NCI-H128 (cell line): ENCODE measurements around the gene SLC39A12.
"Not testable (repeated sequence)": the region's sequence is repeated elsewhere in the genome, so short reads cannot be mapped to it uniquely, and the experiment has no call there.

Experiments
- DNase-seq: peaks from one replicate; lab custom pipeline; 2025; ENCODE audit not compliant: unreplicated experiment; lab: John Stamatoyannopoulos, UW

The SLC39A12 gene

DNA sequence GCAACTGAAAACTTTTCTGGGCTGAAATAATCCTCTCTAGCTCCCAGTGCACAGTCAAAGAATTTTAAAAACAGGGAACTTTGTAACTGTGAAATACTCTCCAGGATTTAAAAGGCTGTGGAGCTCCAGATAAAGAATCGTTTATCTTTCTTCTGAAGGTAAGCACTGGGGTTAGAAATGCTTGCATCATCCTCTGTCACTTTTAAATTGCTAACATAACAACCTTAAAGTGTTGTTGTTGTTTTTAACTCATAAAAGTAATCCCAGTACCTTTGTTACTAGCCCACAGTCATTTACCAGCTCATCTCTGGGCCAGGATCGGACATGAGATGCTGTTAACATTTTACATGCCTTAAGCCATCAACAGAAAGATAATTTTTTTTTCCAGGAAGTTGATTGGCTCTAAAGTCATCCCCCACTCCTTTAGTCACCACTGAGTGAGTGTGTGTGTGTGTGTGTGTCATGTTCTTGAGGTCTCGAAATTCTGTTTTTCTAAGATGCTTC, at the start of gene SLC39A12:
Gene SLC39A12 (plus strand): TSS at position 51 of the 504 bp plus-strand sequence. CDS start 1,359 bp downstream, outside the sequence.
- DNase-seq: no peak

DNA sequence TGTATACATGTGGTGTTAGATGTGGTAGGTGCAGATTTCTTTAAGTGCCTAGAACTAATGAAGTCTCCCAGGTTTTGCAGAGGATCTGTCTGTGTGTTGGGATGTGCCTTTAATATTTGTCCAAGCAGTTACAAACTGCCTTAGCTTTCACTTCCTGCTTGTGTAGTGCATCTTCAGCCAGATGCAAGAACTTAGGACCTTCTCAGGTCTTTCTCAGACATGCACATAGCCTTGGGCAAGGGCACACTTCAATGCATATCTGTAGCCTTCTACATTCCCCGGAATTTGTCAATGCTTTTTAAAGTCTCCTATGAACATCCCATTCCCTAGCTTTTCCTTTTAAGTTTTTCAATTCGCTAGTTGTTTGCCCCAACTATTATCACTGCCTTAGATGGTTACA, 47.2 kb upstream of the SLC39A12 start:
- no peak for DNase-seq

DNA sequence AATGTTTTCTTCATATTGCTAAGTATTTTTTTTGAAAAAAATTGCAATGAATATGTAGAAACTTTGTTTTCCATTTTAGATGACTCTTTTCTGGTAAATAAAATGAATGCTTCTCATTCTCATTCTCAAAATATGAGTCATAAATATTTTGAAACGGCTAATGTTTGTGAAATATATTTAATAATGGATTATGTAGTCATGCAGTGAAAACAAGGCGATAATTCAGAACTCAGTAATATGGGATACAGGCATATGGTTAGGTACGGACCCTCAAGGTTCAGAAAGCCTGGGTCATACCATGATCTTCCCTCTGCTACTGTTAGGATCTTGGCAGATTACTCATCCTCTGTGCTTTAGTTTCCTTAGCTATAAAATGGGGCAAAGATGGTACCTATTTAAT, 46.2 kb upstream of the SLC39A12 start:
- DNase-seq: no peak

DNA sequence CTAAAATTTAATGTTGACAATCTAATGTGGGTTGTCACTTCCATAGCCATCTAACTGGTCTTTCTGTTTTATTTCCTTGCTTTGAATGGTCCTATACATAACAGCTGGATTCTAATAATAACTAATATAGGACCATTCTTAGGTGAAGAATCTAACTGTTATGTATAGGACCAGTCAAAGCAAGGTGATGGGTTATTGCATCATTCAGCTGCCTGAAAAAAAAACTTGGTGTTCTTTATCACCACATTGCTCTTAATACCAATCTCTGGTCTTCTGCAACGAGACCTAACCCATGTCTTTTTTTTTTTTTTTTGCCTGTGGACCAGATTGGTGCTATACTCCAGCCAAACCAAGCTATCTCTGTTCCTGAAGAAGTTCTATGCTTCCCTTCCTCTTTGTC, 45.7 kb upstream of the SLC39A12 start:
- DNase-seq: no peak

DNA sequence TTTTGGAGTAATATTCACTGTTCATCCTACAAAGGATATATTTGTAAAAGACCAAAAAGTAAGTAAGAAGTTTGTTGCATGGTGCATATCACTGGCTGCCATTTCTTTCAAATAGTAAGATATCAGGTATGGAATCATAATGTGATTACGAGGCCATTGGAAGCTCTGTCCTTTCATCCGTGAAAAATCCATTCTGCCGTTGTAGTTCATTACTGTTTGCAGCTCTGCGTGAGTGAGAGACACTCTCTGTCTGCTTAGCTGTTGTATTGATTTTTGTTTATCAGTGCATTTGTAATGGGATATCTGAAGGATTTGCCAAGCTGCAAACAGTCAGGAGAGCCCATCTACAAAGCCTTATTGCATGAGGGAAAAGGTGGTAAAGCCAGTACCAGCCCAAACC, 44.1 kb upstream of the SLC39A12 start:
- DNase-seq: no peak

DNA sequence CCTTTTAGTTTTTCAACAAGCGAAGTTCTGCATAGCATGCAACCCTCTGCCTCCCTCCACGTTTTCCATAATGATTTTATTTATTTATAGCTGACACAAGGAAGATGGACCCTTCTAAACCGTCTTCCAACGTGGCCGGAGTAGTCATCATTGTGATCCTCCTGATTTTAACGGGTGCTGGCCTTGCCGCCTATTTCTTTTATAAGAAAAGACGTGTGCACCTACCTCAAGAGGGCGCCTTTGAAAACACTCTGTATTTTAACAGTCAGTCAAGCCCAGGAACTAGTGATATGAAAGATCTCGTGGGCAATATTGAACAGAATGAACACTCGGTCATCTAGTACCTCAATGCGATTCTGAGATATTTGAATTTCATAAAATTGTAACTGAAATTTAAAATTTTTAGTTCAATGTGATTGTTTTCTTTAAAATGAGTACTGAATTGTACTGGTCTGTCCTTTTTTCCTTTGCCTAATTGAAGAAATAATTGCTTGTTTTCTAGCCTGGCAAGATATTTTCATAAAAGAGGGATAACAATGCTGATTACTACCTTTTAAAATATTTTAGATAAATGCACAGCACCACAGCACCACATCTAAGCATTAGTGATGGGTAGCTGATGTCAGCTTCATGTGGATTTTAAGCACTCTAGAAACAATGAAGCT, 41.5 kb upstream of the SLC39A12 start:
- DNase-seq: no peak

DNA sequence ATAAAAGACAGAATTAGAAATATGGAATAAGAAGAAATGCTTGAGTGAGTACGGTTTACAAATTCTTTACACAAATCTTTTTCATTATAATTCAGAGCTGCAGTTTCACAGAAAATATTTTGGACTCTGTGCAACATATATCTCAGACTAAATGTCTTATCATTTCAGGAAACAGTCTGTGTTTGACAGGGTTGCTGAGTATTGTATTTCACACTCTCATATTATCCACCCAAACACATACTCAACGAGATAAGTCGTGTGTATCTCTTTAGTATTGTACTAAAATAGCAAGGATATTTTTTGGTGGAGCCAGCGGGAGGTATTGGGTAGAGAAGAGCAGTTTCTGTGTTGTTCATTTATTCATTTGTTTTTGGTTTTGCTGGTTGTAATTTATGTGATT, 39.0 kb upstream of the SLC39A12 start:
- DNase-seq: no peak

DNA sequence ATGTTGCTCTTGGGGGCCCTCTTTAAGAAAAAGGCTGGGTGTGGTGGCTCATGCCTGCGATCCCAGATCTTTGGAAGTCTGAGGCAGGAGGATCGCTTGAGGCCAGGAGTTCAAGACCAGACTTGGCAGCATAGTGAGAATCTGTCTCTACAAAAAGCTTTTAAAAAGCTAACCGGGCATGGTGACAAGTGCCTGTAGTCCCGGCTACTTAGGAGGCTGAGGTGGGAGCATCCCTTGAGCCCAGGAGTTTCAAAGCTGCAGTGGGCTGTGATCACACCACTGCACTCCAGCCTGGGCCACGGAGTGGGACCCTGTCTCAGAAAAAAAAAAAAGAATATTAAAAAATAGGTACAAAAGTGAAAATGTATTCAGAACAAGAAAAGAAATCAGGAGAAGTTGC, 38.1 kb upstream of the SLC39A12 start:
- DNase-seq: no peak

DNA sequence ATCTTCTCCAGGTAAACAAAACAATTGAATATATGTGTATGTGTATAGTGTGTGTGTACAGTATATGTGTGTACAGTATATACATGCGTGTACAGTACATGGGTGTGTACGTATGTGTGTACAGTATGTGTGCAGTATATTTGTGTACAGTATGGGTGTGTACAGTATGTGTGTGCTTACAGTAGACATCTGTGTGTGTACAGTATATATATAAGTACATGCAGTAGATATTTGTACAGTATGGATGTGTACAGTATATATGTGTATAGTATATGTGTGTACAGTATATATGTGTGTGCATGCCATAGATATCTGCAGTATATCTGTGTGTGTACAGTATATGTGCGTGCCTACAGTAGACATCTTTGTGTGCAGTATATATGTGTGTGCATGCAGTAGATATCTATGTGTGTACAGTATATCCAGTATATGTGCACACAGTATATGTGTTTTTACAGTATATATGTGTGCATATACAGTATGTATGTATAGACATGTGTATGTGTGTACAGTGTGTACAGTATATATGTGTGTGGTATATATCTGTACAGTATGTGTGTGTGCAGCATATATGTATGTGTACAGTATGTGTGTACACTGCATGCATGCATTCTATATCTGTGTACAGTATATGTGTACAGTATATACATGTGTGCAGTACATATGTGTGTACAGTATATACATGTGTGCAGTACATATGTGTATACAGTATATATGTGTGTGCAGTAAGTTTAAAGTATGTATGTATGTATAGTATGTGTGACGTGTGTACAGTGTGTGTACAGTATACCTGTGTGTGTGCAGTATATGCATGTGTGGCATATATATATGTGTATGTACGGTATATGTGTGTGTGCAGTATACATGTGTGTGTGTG, 37.3 kb upstream of the SLC39A12 start:
- no peak for DNase-seq

DNA sequence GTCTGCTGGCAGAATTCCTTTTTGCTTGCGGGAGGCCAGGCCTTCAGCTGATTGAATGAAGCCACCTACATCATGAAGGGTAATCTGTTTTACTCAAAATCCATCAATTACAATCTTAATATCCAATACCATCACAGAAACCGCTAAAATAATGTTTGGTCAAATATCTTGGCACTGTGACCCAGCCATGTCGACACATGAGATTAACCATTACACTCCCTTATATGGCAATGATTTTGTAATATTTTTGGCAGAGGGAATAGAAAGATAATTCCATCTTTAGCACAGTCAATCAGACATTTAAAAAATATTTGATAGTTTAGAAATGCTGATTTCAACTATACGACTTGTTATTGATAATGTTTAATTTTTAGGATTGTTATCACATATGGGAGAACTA, 36.5 kb upstream of the SLC39A12 start:
- no peak for DNase-seq

DNA sequence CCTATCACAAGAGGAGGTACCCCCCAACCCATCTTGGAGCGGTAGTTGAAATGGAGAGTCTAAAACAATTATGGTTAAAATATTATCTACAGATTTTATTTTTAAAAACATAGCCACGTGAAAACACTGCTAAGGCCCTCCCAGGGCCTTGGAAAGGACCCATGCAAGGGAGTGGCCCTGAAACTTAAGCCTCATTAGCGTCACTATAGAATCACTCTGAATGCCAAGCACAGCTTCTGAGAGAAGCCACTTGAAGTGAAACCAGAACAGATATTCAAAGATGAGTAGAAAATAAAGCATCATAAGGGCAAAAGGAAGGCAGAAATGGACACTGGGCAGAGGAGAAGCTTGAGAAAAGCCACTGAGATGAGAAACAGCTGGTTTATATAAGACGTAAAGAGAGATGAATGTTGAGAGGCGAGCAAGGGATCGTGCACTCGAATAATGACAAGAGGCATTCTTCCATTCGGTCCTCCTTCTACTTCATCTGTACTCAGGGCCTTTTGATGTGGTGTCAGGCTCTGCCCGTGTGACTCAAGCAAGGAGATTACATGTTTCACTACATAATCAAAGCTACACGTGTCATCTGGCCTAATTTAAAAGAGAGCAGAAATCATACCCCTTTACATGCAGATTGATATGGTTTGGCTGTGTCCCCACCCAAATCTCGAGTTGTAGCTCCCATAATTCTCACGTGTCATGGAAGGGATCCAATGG, 33.4 kb upstream of the SLC39A12 start:
- DNase-seq: no peak

DNA sequence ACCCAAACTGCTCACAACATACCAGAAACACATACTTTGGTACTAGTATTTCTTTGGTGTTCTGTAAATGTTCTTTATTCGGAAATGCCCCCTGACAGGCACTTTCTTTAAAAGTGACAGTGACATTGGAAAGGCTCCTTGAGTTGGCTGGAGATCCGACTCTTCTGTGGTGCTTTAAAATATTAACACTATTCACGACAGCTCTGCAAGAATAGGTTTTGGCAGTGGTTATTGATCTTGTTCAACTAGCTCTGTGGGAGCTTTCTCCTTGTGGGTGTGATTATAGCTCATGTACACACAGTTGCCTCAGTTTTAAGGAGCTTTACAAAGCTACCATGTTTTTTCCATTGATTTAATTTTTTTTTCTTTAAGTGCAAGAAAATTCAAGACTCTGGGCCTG, 30.3 kb upstream of the SLC39A12 start:
- DNase-seq: no peak

DNA sequence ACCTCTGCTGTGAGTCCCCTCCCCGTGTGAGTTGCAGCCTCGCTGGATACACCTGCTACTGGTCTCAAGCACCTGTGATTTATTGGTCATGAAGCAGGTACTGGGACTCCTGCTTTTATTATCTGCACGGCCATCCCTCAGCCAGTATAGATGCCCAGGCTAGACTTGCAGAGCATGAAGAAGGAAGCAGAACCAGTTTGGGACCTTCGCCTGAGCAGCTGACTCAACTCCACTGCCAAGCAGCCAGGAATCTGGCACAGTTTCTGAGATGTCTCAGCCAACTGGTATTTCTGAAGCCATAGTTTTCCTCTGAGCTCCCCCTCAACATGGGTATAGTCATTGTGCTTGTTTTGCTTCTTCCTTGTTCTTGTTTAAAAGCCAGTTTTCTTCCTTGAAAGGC, 28.0 kb upstream of the SLC39A12 start:
- no peak for DNase-seq

DNA sequence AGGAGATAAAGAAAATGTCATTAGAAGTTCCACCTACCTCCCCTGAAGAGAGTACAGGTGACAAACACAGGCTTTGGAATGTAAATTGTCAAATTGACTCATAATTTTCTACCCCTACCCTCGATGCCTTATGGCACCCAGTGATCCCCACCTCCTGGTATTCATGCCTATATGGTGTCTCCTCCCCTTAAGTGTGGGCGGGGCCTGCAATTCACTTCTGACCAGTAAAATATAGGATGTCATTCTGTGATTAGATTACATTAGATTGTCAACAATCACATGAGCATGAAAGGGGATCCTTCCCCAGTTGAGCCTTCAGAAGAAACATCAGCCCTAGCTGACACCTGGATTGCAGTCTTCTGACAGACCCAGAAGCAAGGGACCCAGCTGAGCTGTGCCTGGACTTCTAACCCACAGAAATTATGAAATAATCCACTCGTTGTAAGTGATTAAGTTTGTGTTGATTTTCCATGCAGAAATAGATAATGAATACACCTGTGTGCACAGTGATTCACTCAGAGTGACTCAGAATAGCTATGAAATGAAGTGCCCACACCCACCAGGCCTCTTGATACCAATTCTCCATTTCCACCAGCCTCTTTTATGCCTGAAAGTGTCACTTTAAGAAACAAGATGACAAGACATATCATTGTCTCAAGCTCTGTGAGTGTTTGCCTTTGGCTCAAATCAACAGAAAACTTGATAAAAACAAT, 8.5 kb upstream of the SLC39A12 start:
- no peak for DNase-seq

DNA sequence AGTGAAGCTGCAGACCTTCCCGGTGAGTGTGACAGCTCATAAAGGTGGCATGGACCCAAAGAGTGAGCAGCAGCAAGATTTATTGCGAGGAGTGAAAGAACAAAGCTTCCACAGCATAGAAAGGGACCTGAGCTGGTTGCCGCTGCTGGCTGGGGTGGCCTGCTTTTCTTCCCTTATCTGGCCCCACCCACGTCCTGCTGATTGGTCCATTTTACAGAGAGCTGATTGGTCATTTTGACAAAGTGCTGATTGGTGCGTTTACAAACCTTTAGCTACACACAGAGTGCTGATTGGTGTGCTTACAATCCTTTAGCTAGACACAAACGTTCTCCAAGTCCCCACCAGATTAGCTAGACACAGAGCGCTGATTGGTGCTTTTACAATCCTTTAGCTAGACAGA, 1.4 kb upstream of the SLC39A12 start:
- DNase-seq: not testable (repeated sequence)

DNA sequence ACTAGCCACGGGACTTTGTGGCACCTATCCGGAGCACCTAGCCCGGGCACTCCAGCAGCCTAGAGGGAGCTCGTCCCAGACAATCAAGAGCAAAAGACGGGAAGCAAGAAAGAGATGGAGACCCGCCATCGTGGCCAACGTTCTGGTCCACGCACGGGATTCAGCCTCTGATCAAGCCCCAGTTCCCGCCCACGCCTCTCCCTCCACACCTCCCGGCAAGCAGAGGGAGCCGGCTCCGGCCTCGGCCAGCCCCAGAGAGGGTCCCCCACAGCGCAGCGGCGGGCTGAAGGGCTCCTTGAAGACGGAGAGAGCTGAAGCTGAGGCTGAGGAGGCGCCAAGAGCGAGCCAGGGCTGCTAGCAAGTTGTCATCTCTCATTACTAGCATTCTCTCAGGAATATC, 992 bp upstream of the SLC39A12 start:
- DNase-seq: no peak

DNA sequence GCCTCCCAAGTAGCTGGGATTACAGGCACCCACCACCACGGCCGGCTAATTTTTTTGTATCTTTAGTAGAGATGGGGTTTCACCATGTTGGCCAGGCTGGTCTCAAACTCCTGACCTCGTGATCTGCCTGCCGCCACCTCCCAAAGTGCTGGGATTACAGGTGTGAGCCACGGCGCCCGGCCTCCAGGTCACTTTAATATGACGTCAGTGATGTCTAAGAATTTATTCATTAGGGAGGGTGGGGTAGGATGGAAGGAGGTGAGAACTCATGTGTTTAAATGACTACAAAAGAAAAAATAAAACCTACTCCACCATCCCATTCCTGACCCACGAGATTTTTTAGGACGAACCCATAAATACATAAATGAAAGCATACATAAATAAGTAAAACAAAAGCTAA, 2.7 kb downstream of the SLC39A12 start:
- DNase-seq: not testable (repeated sequence)

DNA sequence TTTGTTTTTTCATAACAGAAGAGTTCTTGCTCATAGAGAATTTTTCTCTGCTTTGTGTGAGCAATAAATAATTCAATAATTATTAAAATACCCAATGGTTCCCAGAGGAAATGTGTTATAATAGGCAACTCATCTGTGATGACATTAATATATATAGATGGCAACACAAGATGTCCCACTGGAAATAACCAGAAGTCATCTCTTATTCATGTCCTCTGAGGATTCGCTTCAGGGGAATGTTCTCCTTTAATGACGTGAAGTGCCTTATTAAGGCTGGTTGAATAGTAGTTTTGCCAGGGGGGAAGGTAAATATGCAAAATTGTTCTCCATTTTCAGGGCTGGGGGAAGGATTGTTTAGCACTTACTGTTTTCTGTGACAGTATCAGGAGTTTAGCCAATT, 3.1 kb downstream of the SLC39A12 start:
- no peak for DNase-seq

DNA sequence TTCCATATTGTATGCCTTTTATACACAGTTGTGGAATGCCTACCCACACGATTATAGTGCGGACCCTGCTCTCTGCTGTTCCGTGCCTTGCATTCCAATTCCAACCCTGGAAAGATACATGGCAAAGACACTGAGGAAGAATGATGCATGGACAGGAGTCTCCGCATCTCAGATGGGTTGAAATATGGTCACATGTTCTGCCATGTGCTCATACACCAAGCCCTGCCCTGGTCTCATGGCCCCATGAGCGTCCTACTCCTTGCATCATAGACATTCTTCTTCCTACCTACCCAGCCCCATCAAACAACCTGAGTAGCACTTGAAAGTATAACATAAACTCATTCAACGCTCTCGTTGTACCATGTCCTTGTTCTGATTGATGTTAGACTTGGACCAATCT, 6.3 kb downstream of the SLC39A12 start:
- no peak for DNase-seq

DNA sequence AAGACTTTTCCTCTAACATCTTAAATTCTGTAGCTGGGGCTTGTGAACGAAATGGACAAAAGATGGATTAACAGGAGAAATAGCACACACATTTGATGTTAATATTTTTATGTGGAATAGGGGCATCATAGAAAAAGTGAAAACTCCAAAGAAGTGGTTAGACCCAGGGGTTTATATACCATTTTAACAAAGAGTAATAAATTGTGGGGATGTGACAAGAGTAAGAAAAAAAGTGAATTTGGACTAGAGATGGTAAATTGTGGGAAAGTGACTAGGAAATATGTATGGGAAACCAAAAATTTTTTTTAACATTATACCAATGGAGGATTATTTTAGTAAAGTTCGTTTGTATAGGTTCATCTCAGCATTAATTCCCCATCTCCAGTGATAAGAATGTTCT, 8.2 kb downstream of the SLC39A12 start:
- DNase-seq: no peak
